Neural cell (in vitro differentiated cells): ENCODE data around the gene AMPD2.

Experiments used
- EP300 ChIP-seq: fragments of 450-650 bp; conservative IDR thresholded peaks from 2 replicates; pipeline ENCODE4 v1.6.1; 2014; ENCODE audit warnings: antibody characterized with exemption, mild to moderate bottlenecking, moderate library complexity; ENCODE audit not compliant: poor library complexity, severe bottlenecking
- EZH2 ChIP-seq: fragments of 200-600, 300-800 bp; shearing (Covaris generic), sonication (generic); IDR thresholded peaks from 2 replicates; pipeline ENCODE4 v1.6.1; 2014; ENCODE audit warnings: antibody characterized with exemption, low read length, borderline replicate concordance, mild to moderate bottlenecking; ENCODE audit not compliant: insufficient read depth, poor library complexity, severe bottlenecking
- POLR2AphosphoS5 ChIP-seq: IDR thresholded peaks from 2 replicates; pipeline ENCODE4 v1.6.1; 2012
- RAD21 ChIP-seq: fragments of 450-650 bp; conservative IDR thresholded peaks from 2 replicates; pipeline ENCODE4 v1.6.1; 2014; ENCODE audit warnings: antibody characterized with exemption, mild to moderate bottlenecking, moderate library complexity
- SMC3 ChIP-seq: fragments of 450-650 bp; conservative IDR thresholded peaks from 2 replicates; pipeline ENCODE4 v1.6.1; 2014; ENCODE audit warnings: antibody characterized with exemption, mild to moderate bottlenecking, moderate library complexity; ENCODE audit not compliant: poor library complexity
- TAF1 ChIP-seq: IDR thresholded peaks from 2 replicates; pipeline ENCODE4 v1.6.1; 2012; ENCODE audit warnings: low read depth
- TF ChIP-seq, protein P1 (sequence below): fragments of 450-650 bp; IDR thresholded peaks from 2 replicates; pipeline ENCODE4 v1.5.1; 2014; ENCODE audit warnings: antibody characterized with exemption, mild to moderate bottlenecking, moderate library complexity; ENCODE audit not compliant: poor library complexity, severe bottlenecking
- TF ChIP-seq, protein P2 (sequence below): IDR thresholded peaks from 2 replicates; pipeline ENCODE4 v1.6.1; 2012; ENCODE audit warnings: borderline replicate concordance

DNA sequence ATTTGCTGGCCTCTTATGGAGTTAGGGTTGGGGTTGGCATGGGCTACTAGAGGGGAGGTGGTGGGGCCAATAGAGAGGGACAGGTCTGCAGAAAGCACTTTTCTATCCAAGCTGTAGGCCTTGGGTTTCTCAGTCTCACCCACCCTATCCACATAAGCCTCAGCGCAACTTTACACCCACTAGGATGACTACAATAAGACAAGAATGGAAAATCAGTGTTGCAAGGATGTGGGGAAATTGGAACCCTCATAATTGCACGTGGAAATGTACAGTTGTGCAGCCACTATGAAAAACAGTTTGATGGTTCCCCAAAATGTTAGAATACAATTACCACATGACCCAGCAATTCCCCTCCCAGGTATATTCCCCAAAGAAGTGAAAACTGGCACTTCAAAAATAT lies 22.2 kb downstream of the AMPD2 start:
- TF ChIP-seq, protein P1, sequence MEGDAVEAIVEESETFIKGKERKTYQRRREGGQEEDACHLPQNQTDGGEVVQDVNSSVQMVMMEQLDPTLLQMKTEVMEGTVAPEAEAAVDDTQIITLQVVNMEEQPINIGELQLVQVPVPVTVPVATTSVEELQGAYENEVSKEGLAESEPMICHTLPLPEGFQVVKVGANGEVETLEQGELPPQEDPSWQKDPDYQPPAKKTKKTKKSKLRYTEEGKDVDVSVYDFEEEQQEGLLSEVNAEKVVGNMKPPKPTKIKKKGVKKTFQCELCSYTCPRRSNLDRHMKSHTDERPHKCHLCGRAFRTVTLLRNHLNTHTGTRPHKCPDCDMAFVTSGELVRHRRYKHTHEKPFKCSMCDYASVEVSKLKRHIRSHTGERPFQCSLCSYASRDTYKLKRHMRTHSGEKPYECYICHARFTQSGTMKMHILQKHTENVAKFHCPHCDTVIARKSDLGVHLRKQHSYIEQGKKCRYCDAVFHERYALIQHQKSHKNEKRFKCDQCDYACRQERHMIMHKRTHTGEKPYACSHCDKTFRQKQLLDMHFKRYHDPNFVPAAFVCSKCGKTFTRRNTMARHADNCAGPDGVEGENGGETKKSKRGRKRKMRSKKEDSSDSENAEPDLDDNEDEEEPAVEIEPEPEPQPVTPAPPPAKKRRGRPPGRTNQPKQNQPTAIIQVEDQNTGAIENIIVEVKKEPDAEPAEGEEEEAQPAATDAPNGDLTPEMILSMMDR = no peak
- TF ChIP-seq EP300 (no peak), EZH2 (no peak), SMC3 (no peak), POLR2AphosphoS5 (no peak), TAF1 (no peak), RAD21 (no peak)
- TF ChIP-seq, protein P2, sequence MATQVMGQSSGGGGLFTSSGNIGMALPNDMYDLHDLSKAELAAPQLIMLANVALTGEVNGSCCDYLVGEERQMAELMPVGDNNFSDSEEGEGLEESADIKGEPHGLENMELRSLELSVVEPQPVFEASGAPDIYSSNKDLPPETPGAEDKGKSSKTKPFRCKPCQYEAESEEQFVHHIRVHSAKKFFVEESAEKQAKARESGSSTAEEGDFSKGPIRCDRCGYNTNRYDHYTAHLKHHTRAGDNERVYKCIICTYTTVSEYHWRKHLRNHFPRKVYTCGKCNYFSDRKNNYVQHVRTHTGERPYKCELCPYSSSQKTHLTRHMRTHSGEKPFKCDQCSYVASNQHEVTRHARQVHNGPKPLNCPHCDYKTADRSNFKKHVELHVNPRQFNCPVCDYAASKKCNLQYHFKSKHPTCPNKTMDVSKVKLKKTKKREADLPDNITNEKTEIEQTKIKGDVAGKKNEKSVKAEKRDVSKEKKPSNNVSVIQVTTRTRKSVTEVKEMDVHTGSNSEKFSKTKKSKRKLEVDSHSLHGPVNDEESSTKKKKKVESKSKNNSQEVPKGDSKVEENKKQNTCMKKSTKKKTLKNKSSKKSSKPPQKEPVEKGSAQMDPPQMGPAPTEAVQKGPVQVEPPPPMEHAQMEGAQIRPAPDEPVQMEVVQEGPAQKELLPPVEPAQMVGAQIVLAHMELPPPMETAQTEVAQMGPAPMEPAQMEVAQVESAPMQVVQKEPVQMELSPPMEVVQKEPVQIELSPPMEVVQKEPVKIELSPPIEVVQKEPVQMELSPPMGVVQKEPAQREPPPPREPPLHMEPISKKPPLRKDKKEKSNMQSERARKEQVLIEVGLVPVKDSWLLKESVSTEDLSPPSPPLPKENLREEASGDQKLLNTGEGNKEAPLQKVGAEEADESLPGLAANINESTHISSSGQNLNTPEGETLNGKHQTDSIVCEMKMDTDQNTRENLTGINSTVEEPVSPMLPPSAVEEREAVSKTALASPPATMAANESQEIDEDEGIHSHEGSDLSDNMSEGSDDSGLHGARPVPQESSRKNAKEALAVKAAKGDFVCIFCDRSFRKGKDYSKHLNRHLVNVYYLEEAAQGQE = no peak
